ENCODE data around the gene SKAP1.

SKAP1 gene

DNA sequence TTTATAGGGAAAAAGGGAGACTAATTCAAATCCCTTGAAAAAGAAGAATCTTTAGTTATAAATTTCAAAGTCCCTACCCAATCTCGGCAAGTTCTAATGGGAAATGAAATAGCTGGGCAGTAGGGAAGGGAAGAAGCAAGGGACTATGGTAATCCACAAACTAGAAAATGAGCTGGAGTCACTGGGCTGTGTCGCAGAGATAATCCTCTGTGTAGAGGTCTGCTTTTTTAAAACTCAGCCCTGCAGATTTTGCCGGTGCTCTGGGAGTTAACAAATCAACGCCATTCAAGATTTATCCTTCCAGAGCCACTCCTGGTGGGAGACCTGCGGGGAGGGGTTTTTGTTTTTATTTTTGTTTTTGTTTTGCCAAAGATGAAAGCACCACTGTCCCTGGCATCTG, 301.6 kb downstream of the SKAP1 start:
- H3K4me3 Mint-ChIP-seq: no peak overlapping the region
- peaks cover 62% of the 10 kb centered on the region for H3K4me1 Mint-ChIP-seq
- DNase-seq: no peak
- H3K9me3 Mint-ChIP-seq: no peaks in the 10 kb centered on the region
- TF ChIP-seq, protein P1, sequence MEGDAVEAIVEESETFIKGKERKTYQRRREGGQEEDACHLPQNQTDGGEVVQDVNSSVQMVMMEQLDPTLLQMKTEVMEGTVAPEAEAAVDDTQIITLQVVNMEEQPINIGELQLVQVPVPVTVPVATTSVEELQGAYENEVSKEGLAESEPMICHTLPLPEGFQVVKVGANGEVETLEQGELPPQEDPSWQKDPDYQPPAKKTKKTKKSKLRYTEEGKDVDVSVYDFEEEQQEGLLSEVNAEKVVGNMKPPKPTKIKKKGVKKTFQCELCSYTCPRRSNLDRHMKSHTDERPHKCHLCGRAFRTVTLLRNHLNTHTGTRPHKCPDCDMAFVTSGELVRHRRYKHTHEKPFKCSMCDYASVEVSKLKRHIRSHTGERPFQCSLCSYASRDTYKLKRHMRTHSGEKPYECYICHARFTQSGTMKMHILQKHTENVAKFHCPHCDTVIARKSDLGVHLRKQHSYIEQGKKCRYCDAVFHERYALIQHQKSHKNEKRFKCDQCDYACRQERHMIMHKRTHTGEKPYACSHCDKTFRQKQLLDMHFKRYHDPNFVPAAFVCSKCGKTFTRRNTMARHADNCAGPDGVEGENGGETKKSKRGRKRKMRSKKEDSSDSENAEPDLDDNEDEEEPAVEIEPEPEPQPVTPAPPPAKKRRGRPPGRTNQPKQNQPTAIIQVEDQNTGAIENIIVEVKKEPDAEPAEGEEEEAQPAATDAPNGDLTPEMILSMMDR (IDR thresholded peaks at IDR 0.05): no peak
- no peak overlapping the region for H3K27ac Mint-ChIP-seq
- H3K27me3 Mint-ChIP-seq (ENCODE audit: low read depth, poor library complexity): peaks cover 3% of the 10 kb centered on the region
- H3K36me3 Mint-ChIP-seq (ENCODE audit: low read depth): peaks cover 8% of the 10 kb centered on the region

DNA sequence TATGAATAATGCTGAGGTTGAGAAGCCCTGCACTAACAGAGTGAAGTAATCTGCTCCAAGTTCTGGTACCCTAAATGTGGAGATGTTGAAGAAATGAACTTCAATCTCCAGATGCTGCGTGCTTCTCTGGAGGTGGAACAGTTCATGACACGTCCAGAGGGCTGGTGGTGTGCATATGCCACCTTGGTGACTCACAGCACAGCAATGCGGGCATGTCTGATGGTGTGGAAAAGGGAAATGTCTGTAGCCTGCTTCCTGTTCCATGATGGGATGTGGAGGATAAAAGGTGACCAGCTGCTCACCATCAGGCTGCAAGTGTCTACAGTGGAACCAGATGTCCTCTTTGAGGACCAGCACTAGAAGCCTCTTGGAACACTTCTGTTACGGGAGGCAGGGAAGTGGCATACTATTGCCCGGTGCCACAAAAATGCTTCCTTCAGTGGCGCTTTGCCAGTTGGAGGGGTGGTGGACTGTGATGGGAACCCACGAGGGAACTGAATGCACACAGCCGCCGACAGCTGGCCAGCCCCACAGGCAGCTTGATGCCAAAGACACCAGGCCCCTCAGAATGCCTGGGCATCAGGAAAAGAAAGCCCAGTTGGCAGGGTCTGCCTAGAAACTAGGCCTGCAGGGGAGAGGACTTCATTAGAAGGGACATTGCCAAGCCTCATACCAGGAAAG, 302.5 kb downstream of the SKAP1 start:
- Mint-ChIP-seq H3K9me3 (no peaks in the 10 kb centered on the region), H3K27ac (no peak overlapping the region), H3K36me3 (ENCODE audit: low read depth) (peaks cover 8% of the 10 kb centered on the region), H3K4me3 (no peak overlapping the region), H3K4me1 (peaks cover 71% of the 10 kb centered on the region), H3K27me3 (ENCODE audit: low read depth, poor library complexity) (peaks cover 3% of the 10 kb centered on the region)
- TF ChIP-seq, protein P1 (IDR thresholded peaks at IDR 0.05): no peak
- no peak for DNase-seq

DNA sequence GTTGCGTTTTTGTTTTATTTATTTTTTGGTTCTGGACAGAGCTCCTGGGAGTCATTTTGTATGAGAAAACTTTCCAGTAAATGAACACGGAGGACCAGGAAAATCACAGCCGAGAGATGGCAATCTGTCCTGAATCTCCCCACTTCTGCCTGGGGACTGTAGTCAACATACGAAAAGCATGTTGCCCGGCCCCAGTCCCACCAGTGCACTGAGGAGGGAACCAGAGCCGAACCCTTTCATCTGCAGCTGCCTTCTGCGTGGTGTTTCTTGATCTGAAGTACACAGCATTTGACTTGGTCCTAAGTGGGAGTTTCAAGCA, 303.5 kb downstream of the SKAP1 start:
- H3K27me3 Mint-ChIP-seq (ENCODE audit: low read depth, poor library complexity): peaks cover 3% of the 10 kb centered on the region
- peaks cover 81% of the 10 kb centered on the region for H3K4me1 Mint-ChIP-seq
- H3K36me3 Mint-ChIP-seq (ENCODE audit: low read depth): peaks cover 10% of the 10 kb centered on the region
- DNase-seq: no peak
- H3K9me3 Mint-ChIP-seq: no peaks in the 10 kb centered on the region
- TF ChIP-seq, protein P1 (IDR thresholded peaks at IDR 0.05): no peak
- no peak overlapping the region for H3K4me3 Mint-ChIP-seq
- no peak overlapping the region for H3K27ac Mint-ChIP-seq

DNA sequence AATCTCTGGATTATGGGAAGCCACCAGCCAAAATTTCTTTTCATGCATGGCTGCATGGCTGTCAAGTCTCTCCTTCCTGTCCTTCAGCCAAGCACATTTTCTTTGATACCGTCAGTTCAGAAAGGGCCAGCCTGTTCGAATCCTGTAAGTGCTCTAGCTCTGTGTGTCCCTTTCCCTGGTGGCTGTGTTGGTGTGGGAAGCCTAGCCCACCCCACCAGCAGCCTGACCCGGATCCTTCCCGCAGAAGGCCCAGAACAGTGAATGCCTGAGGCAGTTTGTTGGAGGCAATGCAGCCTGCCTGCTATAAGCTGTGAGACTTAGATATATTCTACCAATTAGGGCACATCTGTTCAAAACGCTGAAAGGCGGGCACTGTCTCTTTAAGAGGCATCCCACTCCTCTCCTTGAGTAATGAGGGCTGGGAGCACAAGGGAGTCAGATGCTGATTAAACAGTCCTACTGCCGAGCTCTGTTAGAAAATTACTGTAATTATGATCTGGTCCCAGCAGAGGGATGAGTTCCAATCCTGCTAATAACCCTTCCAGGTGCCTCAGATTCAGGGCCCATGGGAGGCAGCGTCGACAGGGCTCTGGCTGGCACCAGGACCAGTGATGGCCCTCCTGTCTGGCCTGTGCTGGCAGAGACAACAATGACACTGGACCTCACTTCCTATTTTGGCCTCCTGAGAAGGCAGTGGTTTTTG, 304.0 kb downstream of the SKAP1 start:
- Mint-ChIP-seq H3K9me3 (no peaks in the 10 kb centered on the region), H3K4me1 (peaks cover 81% of the 10 kb centered on the region), H3K27ac (peak overlapping the region; percentile 89)

DNA sequence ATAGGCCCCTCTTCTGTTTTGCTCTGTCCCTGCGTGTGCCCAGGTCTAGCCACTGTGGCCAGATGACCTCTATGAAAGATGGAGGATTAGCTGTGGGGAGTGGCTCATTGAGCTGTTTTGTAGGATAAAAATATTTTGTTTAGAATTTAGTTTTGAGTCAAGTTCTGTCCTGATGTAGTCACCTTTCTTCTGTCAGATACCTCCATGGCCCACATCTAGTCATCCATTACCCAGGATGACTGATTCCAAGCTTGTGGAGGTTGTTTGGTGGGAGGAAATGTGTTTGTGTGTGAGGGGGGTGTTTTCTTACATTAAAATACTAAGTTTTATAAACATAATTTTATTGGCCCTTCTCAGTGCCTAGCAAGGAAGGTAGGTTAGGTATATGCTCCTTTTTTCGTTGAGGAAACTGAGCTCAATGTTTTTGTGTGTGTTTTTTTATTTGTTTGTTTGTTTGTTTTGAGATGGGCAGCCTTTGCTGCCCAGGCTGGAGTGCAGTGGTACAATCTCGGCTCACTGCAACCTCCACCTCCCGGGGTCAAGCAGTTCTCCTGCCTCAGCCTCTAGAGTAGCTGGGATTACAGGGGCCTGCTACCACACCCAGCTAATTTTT, 306.1 kb downstream of the SKAP1 start:
- peaks cover 73% of the 10 kb centered on the region for H3K4me1 Mint-ChIP-seq
- H3K27ac Mint-ChIP-seq: no peak overlapping the region
- no peak overlapping the region for H3K4me3 Mint-ChIP-seq
- no peaks in the 10 kb centered on the region for H3K27me3 Mint-ChIP-seq (ENCODE audit: low read depth, poor library complexity)
- H3K9me3 Mint-ChIP-seq: no peaks in the 10 kb centered on the region
- TF ChIP-seq, protein P1 (IDR thresholded peaks at IDR 0.05): no peak
- H3K36me3 Mint-ChIP-seq (ENCODE audit: low read depth): peaks cover 28% of the 10 kb centered on the region
- no peak for DNase-seq

More for the DNA sequence above, 304.0 kb downstream of the SKAP1 start:
- no peak for DNase-seq
- Mint-ChIP-seq H3K4me3 (no peak overlapping the region), H3K27me3 (ENCODE audit: low read depth, poor library complexity) (no peaks in the 10 kb centered on the region), H3K36me3 (ENCODE audit: low read depth) (peaks cover 15% of the 10 kb centered on the region)
- TF ChIP-seq, protein P1 (IDR thresholded peaks at IDR 0.05): no peak

Data from nephron progenitor cell (in vitro differentiated cells).